NCI-H1105 treated with DMSO at 0.1 percent for 48 hours (cell line): ENCODE results near the gene HSPBP1.

ENCODE experiments used
- DNase-seq: peaks from one replicate; lab custom pipeline; 2025; lab: John Stamatoyannopoulos, UW

HSPBP1 gene

DNA sequence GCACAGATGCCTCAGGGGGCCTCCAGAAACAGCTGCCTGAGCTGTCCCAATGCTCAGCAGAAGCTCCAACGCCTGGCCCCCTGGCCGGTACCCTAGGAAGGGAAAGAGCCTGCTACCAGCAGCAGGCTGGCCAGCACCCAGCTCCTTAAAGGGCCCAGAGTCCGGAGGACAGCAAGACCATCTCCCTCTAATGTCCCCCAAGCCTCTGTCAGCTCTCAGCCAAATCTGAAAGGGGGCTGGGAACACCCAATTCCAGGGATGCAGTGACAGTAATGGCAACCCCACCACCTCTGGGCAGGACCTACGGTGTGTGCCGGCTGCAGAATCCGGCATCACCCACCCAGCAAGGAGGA is 25.3 kb downstream of the HSPBP1 start:
- DNase-seq: no peak

- DNase-seq: no peak
These were observed 25.9 kb downstream of the HSPBP1 start for GRCh38 chr19:55253842-55254624.

GRCh38 chr19:55252760-55253663 is 26.9 kb downstream of the HSPBP1 start:
- DNase-seq: no peak

- DNase-seq: no peak
These were observed 28.4 kb downstream of the HSPBP1 start for GRCh38 chr19:55251341-55252081.

GRCh38 chr19:55250262-55251036 is 29.5 kb downstream of the HSPBP1 start:
- DNase-seq: no peak

DNA sequence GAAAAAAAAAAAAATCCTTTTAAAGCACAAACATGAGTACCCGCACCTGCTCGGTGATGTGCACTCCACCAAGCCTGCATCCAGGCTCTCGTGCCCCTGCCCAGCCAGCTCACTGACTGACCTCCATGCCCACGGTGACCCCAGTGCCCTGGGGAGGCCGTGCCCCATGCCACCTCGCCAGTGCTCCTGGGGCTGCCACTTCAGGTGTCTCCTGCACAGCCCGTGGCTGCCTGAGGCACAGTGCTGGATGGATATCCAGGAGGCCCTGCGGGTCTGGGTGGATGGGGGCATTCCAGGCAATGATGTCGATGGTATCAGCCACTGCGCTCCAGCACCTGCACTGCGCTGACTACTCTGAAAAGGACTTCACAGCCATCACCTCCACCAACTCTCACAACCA is 30.1 kb downstream of the HSPBP1 start:
- DNase-seq: no peak

- DNase-seq: no peak
These were observed 31.2 kb downstream of the HSPBP1 start for GRCh38 chr19:55248704-55249103.

DNA sequence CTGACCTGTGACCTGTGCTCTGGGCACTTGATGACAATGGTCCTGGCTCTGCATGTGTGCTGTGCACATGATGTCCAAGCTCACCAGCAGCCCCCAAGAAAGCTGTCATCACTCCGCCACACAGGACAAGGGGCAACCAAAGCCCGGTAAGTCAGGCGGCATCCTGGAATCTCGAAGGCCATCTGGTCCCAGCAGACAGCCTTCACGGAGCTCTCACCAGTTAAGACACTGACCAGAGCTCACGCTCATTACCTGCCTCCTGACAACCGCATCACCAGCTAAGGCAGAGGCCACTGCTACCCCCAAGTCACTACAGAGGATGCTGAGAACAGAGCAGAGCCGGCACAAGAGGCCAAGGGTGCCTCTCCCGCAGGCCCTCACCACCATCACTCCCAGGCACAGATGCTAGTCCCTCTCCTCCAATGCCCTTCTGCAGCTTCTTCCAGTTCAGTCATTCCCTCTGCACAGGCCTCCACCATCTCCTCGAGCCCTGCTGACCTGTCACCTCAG is 31.7 kb downstream of the HSPBP1 start:
- no peak for DNase-seq

GRCh38 chr19:55247621-55248099 is 32.2 kb downstream of the HSPBP1 start:
- DNase-seq: no peak

GRCh38 chr19:55246462-55247451 is 33.2 kb downstream of the HSPBP1 start:
- no peak for DNase-seq

DNA sequence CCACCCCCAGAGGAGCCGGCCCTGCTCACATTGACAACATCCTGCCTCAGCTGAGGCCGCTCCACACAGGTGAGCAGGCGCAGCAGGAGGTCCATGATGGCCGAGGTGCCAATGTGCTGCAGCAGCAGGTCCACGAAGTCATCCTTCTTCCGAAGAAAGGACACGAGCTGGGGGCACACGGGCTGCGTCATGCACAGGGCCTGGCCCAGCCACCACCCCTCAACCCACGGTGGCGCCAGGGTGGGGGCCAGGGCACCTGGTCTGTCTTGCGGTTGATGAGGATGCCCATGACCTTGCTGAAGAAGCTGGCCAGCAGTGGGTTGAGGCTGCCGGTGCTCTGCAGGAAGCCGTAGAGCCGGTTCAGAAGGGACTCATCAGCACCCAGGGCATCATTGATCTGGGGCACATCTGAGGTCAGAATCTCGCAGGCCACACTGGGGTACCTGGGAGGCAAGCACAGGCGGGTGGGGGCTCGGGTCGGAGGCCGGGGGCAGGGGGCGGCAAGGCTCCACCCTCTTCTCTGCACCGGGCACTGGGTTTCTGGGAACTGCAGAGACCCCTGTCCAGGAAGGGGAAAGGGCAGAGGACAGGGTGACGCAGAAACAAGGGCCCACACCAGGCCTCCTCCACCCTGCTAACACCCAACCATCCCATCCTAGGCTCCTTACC is 34.5 kb downstream of the HSPBP1 start:
- no peak for DNase-seq

- DNase-seq: no peak
These were observed 35.8 kb downstream of the HSPBP1 start for GRCh38 chr19:55244004-55244680.

DNA sequence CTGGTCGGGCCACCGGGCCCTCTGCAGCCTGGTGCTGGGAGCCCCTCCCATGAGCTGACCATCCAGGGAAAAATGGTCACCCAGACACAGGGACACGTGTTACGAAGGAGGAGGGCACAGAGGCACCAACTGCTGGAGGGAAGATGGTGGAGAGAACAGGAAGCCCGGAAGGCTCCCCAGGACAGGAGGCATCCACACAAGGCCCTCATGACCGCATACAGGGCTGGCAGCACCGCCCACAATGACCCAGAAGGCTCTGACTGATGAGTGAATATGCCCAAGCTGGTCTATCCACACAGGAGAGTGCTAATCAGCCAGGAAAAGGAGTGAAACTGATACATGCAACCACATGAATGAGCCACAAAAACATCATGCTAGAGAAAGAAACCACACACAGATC is 37.4 kb downstream of the HSPBP1 start:
- no peak for DNase-seq

- DNase-seq: no peak
These were observed 37.9 kb downstream of the HSPBP1 start for GRCh38 chr19:55241935-55242464.

DNA sequence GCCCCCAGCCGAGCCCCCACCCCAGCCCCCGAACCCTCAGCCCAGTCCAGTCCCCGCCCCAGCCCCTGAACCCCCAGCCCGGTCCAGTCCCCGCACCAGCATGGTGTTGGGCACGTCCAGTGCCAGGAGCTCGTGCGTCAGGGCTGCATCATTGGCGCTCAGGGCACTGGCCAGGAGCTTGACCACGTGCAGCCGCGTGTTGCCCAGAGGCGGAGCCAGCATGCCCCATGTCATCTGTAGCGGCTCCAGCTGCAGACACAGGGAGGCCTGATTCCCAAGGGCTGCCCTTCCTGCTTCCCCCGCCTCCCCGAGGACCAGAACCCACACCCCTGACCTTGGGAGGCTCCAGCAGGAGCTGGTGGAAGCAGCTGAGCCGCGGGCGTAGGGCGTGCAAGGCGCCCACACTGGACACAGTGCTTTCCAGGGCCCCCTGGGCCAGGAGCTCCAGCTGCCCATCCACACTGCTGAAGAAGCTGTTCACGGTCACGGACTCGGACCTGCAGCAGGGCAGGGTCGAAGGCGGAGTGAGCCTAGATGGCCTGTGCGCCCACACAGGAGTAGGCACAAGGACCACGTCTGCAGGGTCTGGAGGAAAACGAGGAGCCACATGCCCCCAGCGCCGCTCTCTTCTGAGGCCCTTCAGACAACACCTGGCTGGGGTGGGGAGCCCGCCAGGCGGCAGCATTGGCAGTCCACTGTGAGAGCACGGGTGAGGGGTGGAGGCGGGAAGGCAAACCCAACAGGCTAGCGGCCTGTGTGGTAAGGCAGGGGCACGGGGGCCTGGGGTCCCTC is 38.6 kb downstream of the HSPBP1 start:
- no peak for DNase-seq

DNA sequence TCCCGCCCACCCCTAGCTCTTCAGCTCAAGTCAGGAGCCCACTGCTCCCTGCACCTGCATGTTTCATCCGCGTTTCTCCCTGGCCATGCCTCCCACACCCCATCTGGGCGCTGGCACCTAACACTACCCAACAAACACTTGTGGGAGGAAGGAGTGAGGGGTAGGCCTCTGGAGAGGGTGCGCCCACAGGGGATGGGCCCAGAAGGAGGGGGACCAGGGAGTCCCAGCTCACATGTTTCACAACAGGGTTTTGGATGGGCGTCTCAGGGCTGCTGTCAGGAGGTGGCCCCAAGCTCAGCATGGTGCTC is 39.2 kb downstream of the HSPBP1 start:
- no peak for DNase-seq

- DNase-seq: no peak
These were observed 40.9 kb downstream of the HSPBP1 start for GRCh38 chr19:55239004-55239403.

- no peak for DNase-seq
These were observed 41.9 kb downstream of the HSPBP1 start for GRCh38 chr19:55238030-55238429.
